Activated CD8-positive, alpha-beta T cell treated with anti-CD3 and anti-CD28 coated beads for 36 hours (primary cell): Measurements from ENCODE around the gene KMT2E. TPM values are rescaled to one million over a fixed set of nuclear protein-coding genes. Genes with fewer than 3 reads are reported as not detected.

Experiments
- ATAC-seq: fragments of 200-7000 bp; cut with Tn5 transposase; one replicate; pipeline ENCODE4 v1.10.0; 2021; ENCODE audit warnings: mild to moderate bottlenecking, moderate library complexity
- CTCF ChIA-PET: fragments of 350-600 bp; sonication (Branson Sonifier 250); formaldehyde crosslinking; loops from one replicate; lab custom pipeline; 2021; ENCODE audit warnings: antibody characterized with exemption; lab: Charles Lee
- POLR2A ChIA-PET: fragments of 350-600 bp; sonication (Branson Sonifier 250); formaldehyde crosslinking; loops from one replicate; lab custom pipeline; 2021; ENCODE audit warnings: antibody characterized with exemption; lab: Charles Lee
- DNase-seq: peaks from one replicate; pipeline ENCODE4 v3.0.0-alpha.2; 2020
- H3K27ac Mint-ChIP-seq: one replicate; pipeline ENCODE4 v1.8.0; 2021; ENCODE audit warnings: mild to moderate bottlenecking, mixed read lengths
- H3K27me3 Mint-ChIP-seq: one replicate; pipeline ENCODE4 v1.8.0; 2021; ENCODE audit warnings: mixed read lengths
- H3K36me3 Mint-ChIP-seq: one replicate; pipeline ENCODE4 v1.8.0; 2021; ENCODE audit warnings: low read depth, mixed read lengths
- H3K4me1 Mint-ChIP-seq: one replicate; pipeline ENCODE4 v1.8.0; 2021; ENCODE audit warnings: low read depth, mixed read lengths
- H3K4me3 Mint-ChIP-seq: one replicate; pipeline ENCODE4 v1.8.0; 2021; ENCODE audit warnings: mild to moderate bottlenecking, moderate library complexity, mixed read lengths
- H3K9me3 Mint-ChIP-seq: one replicate; pipeline ENCODE4 v1.8.0; 2021; ENCODE audit warnings: mixed read lengths
- intact Hi-C: fragments of 100-400 bp; cut with micrococcal nuclease; formaldehyde crosslinking; loops from one replicate; pipeline ENCODE4 v1.10.0; 2022
- total RNA-seq, 2 experiments: library from RNA; stranded (reverse); gene quantifications; one replicate each; pipeline ENCODE4 v1.2.3, GENCODE V29; 2021
- TF ChIP-seq, protein P1 (sequence below): fragments of 200-600 bp; IDR thresholded peaks from one replicate; pipeline ENCODE4 v1.8.0; 2022; ENCODE audit warnings: antibody characterized with exemption, mild to moderate bottlenecking

KMT2E gene
- total RNA-seq, 2 experiments from 2014 or later, result 94.7 to 98.4 TPM

DNA sequence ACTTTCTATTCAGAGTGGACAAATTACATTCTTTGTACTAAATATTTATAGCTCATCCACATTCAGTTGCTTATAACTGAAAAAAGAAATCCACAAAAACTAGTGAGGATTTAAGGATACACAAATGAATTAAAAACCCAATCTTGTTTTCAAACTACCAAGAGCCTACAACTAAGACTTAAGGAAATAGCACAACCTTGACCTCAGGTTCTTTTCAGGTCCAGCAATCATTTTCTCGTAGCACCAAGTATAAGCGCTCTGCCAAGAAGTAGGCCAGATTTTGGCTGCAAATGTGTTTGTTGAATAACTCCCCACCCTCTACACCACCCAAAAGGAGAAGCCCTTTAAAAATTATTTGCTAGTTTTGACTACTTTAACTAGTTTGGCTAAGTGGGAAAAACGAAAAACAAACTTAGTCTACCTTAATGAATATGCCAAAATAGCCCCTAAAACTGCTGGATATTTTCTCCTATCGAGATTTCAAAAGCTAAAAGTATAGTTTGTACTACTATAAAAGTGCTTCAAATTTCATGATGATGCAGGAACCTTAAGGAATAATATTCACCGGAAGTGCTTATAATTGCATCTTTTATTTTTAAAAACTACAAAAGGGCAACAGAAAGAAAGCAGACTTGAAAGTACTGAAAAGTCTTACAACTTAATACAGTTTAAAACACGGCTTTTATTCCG, 2.7 kb upstream of the KMT2E start:
- no peaks in the 10 kb centered on the region for H3K27me3 Mint-ChIP-seq
- peak overlapping the region; percentile 100 for H3K27ac Mint-ChIP-seq
- TF ChIP-seq, protein P1, sequence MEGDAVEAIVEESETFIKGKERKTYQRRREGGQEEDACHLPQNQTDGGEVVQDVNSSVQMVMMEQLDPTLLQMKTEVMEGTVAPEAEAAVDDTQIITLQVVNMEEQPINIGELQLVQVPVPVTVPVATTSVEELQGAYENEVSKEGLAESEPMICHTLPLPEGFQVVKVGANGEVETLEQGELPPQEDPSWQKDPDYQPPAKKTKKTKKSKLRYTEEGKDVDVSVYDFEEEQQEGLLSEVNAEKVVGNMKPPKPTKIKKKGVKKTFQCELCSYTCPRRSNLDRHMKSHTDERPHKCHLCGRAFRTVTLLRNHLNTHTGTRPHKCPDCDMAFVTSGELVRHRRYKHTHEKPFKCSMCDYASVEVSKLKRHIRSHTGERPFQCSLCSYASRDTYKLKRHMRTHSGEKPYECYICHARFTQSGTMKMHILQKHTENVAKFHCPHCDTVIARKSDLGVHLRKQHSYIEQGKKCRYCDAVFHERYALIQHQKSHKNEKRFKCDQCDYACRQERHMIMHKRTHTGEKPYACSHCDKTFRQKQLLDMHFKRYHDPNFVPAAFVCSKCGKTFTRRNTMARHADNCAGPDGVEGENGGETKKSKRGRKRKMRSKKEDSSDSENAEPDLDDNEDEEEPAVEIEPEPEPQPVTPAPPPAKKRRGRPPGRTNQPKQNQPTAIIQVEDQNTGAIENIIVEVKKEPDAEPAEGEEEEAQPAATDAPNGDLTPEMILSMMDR, result no peak
- H3K4me1 Mint-ChIP-seq, result peaks cover 24% of the 10 kb centered on the region
- no peak for DNase-seq
- no peak for ATAC-seq
- peak overlapping the region; percentile 100 for H3K4me3 Mint-ChIP-seq
- H3K9me3 Mint-ChIP-seq, result no peaks in the 10 kb centered on the region
- intact Hi-C loops, result loop anchor here (1.0 to 2.0 kb wide), 3 partner anchors 25 to 66 kb away; no protein-coding TSS in a partner anchor
- ChIA-PET CTCF (interaction anchor here (0.7 to 14.7 kb wide), 7 partner anchors 9 to 257 kb away, joined by 3 to 210 read pairs (median 3); no protein-coding TSS in a partner anchor), POLR2A (interaction anchor here (0.6 to 10.1 kb wide), 12 partner anchors 8 to 1712 kb away, joined by 3 to 186 read pairs (median 5); no protein-coding TSS in a partner anchor)
- peaks cover 79% of the 10 kb centered on the region for H3K36me3 Mint-ChIP-seq

DNA sequence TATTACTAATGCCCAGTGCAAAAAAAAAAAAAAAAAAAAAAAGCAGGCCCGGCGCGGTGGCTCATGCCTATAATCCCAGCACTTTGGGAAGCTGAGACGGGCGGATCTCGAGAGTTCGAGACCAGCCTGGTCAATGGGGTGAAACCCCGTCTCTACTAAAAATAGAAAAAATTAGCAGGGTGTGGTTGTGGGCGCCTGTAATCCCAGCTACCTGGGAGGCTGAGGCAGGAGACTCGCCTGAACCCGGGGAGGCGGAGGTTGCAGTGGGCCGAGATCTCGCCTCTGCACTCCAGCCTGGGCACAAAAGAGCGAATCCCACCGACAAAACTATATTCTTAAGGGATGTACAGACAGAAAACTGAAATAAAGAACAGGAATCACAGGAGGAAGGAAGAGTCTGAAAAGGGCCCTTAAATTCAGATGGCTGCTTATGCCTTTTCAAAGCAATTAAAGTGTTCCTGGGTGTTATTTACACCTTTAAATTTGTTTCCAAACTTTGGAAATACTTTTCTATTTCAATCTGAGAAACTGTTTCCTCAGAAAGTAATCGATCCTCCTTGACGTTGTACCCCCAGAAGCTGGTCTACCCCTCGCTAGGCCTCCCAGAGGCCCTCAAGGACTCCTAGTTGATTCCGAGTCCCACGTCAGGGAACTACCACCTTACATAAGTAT, 2.0 kb upstream of the KMT2E start:
- ATAC-seq (no peak), DNase-seq (peak; percentile 60)
- intact Hi-C loops, result loop anchor here (1.0 to 2.0 kb wide), 3 partner anchors 26 to 67 kb away; no protein-coding TSS in a partner anchor
- POLR2A ChIA-PET, result interaction anchor here (0.6 to 10.1 kb wide), 13 partner anchors 9 to 71 kb away, joined by 3 to 186 read pairs (median 5); no protein-coding TSS in a partner anchor
- Mint-ChIP-seq H3K9me3 (no peaks in the 10 kb centered on the region), H3K4me3 (peak overlapping the region; percentile 100), H3K27me3 (no peaks in the 10 kb centered on the region), H3K27ac (peak overlapping the region; percentile 100), H3K4me1 (peaks cover 18% of the 10 kb centered on the region), H3K36me3 (peaks cover 81% of the 10 kb centered on the region)
- CTCF ChIA-PET, result interaction anchor here (3.4 to 14.7 kb wide), 2 partner anchors 9 to 26 kb away, joined by 11 to 210 read pairs; no protein-coding TSS in a partner anchor
- TF ChIP-seq, protein P1, result no peak

DNA sequence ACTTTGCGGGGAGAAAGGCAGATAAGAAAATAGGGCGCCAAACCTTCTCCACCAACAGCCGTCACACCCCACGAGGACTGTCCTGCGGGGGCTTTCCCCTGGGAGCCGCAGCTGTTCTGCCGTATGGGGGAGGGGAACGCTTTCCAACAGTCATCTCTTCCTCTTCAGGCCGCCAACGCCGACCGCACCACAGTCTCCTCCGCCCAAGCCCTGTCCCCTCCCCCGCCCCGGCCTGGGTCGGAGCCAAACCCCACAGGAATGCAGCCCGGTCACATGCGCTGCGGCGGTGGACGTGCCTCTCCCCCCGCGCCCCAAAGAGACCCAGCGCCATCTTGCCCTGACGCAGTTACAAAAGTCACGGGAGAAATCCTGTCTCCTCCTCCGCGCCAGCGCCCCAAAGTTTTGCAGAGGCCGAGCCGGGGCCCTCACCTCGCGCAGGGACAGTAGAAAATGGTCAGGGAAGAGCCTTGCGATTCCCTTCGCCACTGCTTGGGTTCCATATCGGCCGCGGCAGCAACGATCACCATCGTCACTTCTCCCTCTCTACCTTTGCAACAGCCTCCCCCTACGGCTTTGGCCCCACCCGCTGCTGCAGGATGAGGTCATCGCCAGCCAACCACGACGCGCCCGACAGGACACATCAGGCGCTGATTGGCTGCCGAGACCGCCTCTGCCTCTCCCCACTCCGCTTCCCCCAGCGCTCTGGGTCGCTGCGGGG, 1.3 kb upstream of the KMT2E start:
- ChIA-PET POLR2A (interaction anchor here (0.8 to 10.1 kb wide), 16 partner anchors 10 to 72 kb away, joined by 3 to 186 read pairs (median 7); no protein-coding TSS in a partner anchor), CTCF (interaction anchor here (1.0 to 14.7 kb wide), 3 partner anchors 9 to 27 kb away, joined by 3 to 210 read pairs (median 3); no protein-coding TSS in a partner anchor)
- peaks cover 84% of the 10 kb centered on the region for H3K36me3 Mint-ChIP-seq
- H3K9me3 Mint-ChIP-seq, result no peaks in the 10 kb centered on the region
- H3K4me3 Mint-ChIP-seq, result peak overlapping the region; percentile 100
- no peaks in the 10 kb centered on the region for H3K27me3 Mint-ChIP-seq
- H3K4me1 Mint-ChIP-seq, result peaks cover 17% of the 10 kb centered on the region
- peak; percentile 75 for ATAC-seq
- intact Hi-C loops, result no loop called here
- H3K27ac Mint-ChIP-seq, result peak overlapping the region; percentile 100
- DNase-seq, result peak; percentile 100
- TF ChIP-seq, protein P1, result no peak

DNA sequence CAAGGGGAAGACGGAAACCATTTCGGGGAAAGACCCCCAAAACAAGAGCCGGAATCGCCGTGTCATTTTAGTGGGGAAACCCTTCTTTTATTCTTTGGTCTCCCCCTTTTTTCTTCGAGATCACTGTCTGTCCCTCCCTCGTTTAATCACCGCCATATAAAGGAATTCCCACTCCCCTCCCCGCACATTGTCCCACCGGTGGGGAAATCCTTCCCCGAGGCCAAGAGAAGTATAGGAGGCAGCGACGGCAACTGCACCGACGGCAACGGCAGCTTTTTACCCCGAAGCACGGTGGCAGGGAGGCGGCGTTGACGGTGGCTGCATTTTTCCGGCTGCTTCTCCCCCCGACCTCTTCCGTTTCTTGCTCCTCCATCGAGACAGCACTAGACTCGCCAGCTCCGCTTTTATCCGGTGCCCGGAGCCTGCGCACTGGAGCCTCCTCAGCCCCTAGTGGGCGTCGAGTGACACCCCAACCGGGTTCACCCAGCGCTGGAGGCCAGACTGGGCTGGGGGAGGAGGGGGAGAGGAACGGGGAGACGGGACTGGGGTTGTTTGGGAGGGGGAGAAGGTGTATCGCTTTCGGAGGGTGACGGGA, 687 bp upstream of the KMT2E start:
- POLR2A ChIA-PET, result interaction anchor here (0.6 to 10.1 kb wide), 14 partner anchors 7 to 518 kb away, joined by 3 to 186 read pairs (median 6); partner anchors contain the start of gene RINT1
- peak overlapping the region; percentile 100 for H3K4me3 Mint-ChIP-seq
- CTCF ChIA-PET, result interaction anchor here (1.0 to 14.7 kb wide), 3 partner anchors 10 to 28 kb away, joined by 3 to 210 read pairs (median 3); no protein-coding TSS in a partner anchor

More for the DNA sequence above, 687 bp upstream of the KMT2E start:
- DNase-seq, result peak; percentile 95
- intact Hi-C loops, result no loop called here
- no peaks in the 10 kb centered on the region for H3K9me3 Mint-ChIP-seq
- TF ChIP-seq, protein P1, result peak; percentile 38
- ATAC-seq, result peak; percentile 58
- peaks cover 82% of the 10 kb centered on the region for H3K36me3 Mint-ChIP-seq
- H3K27ac Mint-ChIP-seq, result peak overlapping the region; percentile 100
- peaks cover 14% of the 10 kb centered on the region for H3K4me1 Mint-ChIP-seq
- no peaks in the 10 kb centered on the region for H3K27me3 Mint-ChIP-seq
